Stimulated activated CD4-positive, alpha-beta T cell treated with anti-CD3 and anti-CD28 coated beads, Interleukin-4, amount 100 ng/mL, for 1 hour (primary cell): ENCODE measurements around the gene FUCA1.
A peak's percentile ranks its signal among the peaks of the same experiment; 100 is the strongest.
"Not testable (repeated sequence)": the region's sequence is repeated elsewhere in the genome, so short reads cannot be mapped to it uniquely, and the experiment has no call there.

ENCODE experiments used
- DNase-seq: peaks from one replicate; pipeline ENCODE4 v3.0.0-alpha.2; 2020

Gene FUCA1

GRCh38 chr1:23834156-23834555 lies 33.9 kb downstream of the FUCA1 start:
- not testable (repeated sequence) for DNase-seq

- DNase-seq = no peak
Observed at GRCh38 chr1:23827717-23828116, 40.4 kb downstream of the FUCA1 start.

- DNase-seq = not testable (repeated sequence)
Observed at GRCh38 chr1:23826590-23826989, 41.5 kb downstream of the FUCA1 start.

GRCh38 chr1:23825762-23826522 lies 42.1 kb downstream of the FUCA1 start:
- DNase-seq = no peak

GRCh38 chr1:23825076-23825761 lies 42.9 kb downstream of the FUCA1 start, which contains the start of gene HMGCL:
Gene HMGCL, minus strand, starts transcription at chr1:23825429. Its CDS starts 14 bp downstream, at chr1:23825415.
- peak; percentile 90 for DNase-seq

- no peak for DNase-seq
Observed at GRCh38 chr1:23824711-23825075, 43.4 kb downstream of the FUCA1 start.

- DNase-seq = no peak
Observed at GRCh38 chr1:23823767-23824166, 44.3 kb downstream of the FUCA1 start.

- no peak for DNase-seq
Observed at GRCh38 chr1:23817633-23818032, 50.5 kb downstream of the FUCA1 start.

- DNase-seq = no peak
Observed at GRCh38 chr1:23816906-23817305, 51.2 kb downstream of the FUCA1 start.

- no peak for DNase-seq
Observed at GRCh38 chr1:23816361-23816760, 51.7 kb downstream of the FUCA1 start.

GRCh38 chr1:23814016-23814415 lies 54.1 kb downstream of the FUCA1 start:
- DNase-seq = no peak

GRCh38 chr1:23810818-23811540 lies 57.1 kb downstream of the FUCA1 start:
- DNase-seq = peak; percentile 43

GRCh38 chr1:23809751-23810171 lies 58.3 kb downstream of the FUCA1 start:
- DNase-seq = peak; percentile 81

GRCh38 chr1:23807453-23807852 lies 60.6 kb downstream of the FUCA1 start:
- DNase-seq = no peak

GRCh38 chr1:23806280-23806679 lies 61.8 kb downstream of the FUCA1 start:
- no peak for DNase-seq

- DNase-seq = no peak
Observed at GRCh38 chr1:23805025-23805424, 63.1 kb downstream of the FUCA1 start.

- no peak for DNase-seq
Observed at GRCh38 chr1:23804183-23804835, 63.8 kb downstream of the FUCA1 start.

GRCh38 chr1:23803674-23804073 lies 64.4 kb downstream of the FUCA1 start:
- no peak for DNase-seq

- DNase-seq = not testable (repeated sequence)
Observed at GRCh38 chr1:23802809-23803342, 65.2 kb downstream of the FUCA1 start.

GRCh38 chr1:23801876-23802275 lies 66.2 kb downstream of the FUCA1 start:
- no peak for DNase-seq

- DNase-seq = no peak
Observed at GRCh38 chr1:23801338-23801748, 66.7 kb downstream of the FUCA1 start.

- DNase-seq = peak; percentile 98
Observed at GRCh38 chr1:23800400-23801337, 67.4 kb downstream of the FUCA1 start, which contains the start of gene GALE. Gene GALE, minus strand, starts transcription at chr1:23800754. Its CDS starts 1,747 bp downstream, at chr1:23799007.
